ENCODE measurements around the gene TRIM15. TPM values are rescaled to one million over a fixed set of nuclear protein-coding genes. Genes with fewer than 3 reads are reported as not detected.

TRIM15 gene
- total RNA-seq, 1 donor from 2014 or later: not detected

GRCh38 chr6:30144811-30145210, 18.5 kb upstream of the TRIM15 start:
- DNase-seq (ENCODE audit: low spot score): no peak

GRCh38 chr6:30145818-30146217, 17.5 kb upstream of the TRIM15 start:
- no peak for DNase-seq (ENCODE audit: low spot score)

GRCh38 chr6:30147096-30147495, 16.2 kb upstream of the TRIM15 start:
- DNase-seq (ENCODE audit: low spot score): no peak

- DNase-seq (ENCODE audit: low spot score): no peak
Observed at GRCh38 chr6:30149234-30149633, 14.1 kb upstream of the TRIM15 start.

GRCh38 chr6:30149858-30150550, 13.3 kb upstream of the TRIM15 start:
- DNase-seq (ENCODE audit: low spot score): no peak

- DNase-seq (ENCODE audit: low spot score): no peak
Observed at GRCh38 chr6:30150671-30151395, 12.5 kb upstream of the TRIM15 start.

- DNase-seq (ENCODE audit: low spot score): no peak
Observed at GRCh38 chr6:30151580-30151979, 11.8 kb upstream of the TRIM15 start.

GRCh38 chr6:30152016-30152673, 11.2 kb upstream of the TRIM15 start:
- no peak for DNase-seq (ENCODE audit: low spot score)

- no peak for DNase-seq (ENCODE audit: low spot score)
Observed at GRCh38 chr6:30152910-30153610, 10.3 kb upstream of the TRIM15 start.

- no peak for DNase-seq (ENCODE audit: low spot score)
Observed at GRCh38 chr6:30154061-30154460, 9.3 kb upstream of the TRIM15 start.

- DNase-seq (ENCODE audit: low spot score): no peak
Observed at GRCh38 chr6:30154709-30155519, 8.4 kb upstream of the TRIM15 start.

- no peak for DNase-seq (ENCODE audit: low spot score)
Observed at GRCh38 chr6:30155520-30156261, 7.7 kb upstream of the TRIM15 start.

- DNase-seq (ENCODE audit: low spot score): no peak
Observed at GRCh38 chr6:30156262-30156599, 7.1 kb upstream of the TRIM15 start.

GRCh38 chr6:30156774-30157173, 6.6 kb upstream of the TRIM15 start:
- no peak for DNase-seq (ENCODE audit: low spot score)

- no peak for DNase-seq (ENCODE audit: low spot score)
Observed at GRCh38 chr6:30157581-30157980, 5.8 kb upstream of the TRIM15 start.

GRCh38 chr6:30157999-30158398, 5.3 kb upstream of the TRIM15 start:
- no peak for DNase-seq (ENCODE audit: low spot score)

GRCh38 chr6:30158475-30159040, 4.8 kb upstream of the TRIM15 start:
- DNase-seq (ENCODE audit: low spot score): no peak

- no peak for DNase-seq (ENCODE audit: low spot score)
Observed at GRCh38 chr6:30160008-30160784, 3.1 kb upstream of the TRIM15 start.
